G401.6 (cell line): Measurements from ENCODE around the gene FAM171A1.
"Not testable (repeated sequence)": the region's sequence is repeated elsewhere in the genome, so short reads cannot be mapped to it uniquely, and the experiment has no call there.

Experiments
- FAIRE-seq: peaks from 2 replicates; lab custom pipeline; 2012; peaks lifted over from hg19 to GRCh38; lab: Jason Lieb, UNC

The FAM171A1 gene

DNA sequence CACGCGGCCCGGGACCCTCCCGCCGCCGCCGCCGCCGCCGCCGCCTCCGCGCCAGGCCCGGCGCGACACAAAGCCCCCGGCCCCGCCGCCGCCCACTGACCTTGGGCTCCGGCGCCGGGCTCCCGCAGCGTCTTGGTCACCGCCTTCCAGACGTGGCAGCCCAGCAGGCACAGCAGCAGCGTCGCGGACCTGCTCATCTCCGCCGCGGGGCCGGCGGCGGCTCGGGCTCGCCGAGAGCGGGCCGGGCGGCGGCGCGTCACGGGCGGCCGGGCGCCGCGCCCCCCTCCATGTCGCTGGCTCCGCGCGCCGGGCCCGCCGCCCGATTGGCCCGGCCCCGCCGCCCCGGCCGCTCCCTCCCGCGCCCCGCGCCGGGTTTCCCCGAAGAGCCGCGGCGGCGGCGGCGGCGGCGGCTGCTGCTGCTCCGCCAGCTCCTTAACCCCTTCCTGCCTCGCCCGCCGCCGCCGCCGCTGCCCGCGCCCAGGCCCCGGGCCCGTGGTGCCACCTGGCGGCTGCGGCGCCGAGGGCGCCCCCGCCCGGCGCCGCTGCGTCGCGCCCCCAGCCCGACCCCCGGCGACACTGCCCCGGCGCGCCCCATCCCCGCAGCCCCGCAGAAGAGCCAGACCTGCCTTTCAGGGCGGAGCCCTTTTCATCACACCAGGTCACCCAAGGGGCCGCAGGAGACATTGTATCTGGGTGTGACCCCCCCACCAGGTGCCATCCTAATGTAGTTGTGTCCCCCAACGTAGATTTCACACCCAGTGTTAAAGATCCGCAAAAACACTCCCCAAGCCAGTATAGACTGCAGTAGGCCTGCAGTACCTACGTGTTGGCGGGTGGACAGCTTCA lies at the start of gene FAM171A1:
TSS of gene FAM171A1 (minus strand) at position 434 of the 846 bp plus-strand sequence. CDS start at position 197, 237 bp downstream.
- FAIRE-seq = no peak

GRCh38 chr10:15420858-15421257 lies 49.8 kb upstream of the FAM171A1 start:
- FAIRE-seq = no peak

GRCh38 chr10:15419279-15419874 lies 48.3 kb upstream of the FAM171A1 start:
- peak; percentile 90 for FAIRE-seq

- no peak for FAIRE-seq
Observed at GRCh38 chr10:15416034-15416433, 44.9 kb upstream of the FAM171A1 start.

GRCh38 chr10:15411010-15411409 lies 39.9 kb upstream of the FAM171A1 start:
- no peak for FAIRE-seq

DNA sequence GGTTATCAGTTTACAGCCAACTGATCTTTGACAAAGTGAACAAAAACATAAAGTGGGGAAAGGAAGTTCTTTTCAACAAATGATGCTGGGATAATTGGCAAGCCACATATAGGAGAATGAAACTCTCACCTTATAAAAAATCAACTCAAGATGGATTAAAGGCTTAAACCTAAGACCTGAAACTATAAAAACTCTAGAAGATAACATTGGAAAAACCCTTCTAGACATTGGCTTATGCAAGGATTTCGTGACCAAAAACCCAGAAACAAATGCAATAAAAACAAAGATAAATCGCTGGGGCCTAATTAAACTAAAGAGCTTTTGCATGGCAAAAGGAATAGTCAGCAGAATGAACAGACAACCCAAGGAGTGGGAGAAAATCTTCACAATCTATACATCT lies 38.3 kb upstream of the FAM171A1 start:
- not testable (repeated sequence) for FAIRE-seq

DNA sequence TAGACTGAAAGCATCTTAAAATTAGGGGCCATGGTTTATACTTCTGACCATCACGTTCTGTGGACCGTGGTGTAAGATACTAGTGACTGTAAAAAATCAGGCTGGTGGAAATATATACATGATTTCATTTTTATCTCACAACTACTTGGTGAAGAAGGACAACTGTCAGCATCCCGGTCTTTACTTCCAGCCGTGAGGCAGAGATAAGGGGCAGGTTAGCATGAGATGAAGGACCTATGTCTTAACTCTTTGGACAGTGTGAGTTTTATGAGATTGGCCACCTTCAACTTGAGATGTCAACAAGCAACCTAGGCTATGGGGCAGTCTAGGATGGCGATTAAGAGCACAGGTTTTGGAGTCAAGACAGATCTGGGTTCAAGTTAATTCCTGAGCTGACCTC lies 37.5 kb upstream of the FAM171A1 start:
- FAIRE-seq = no peak

- no peak for FAIRE-seq
Observed at GRCh38 chr10:15405319-15405718, 34.2 kb upstream of the FAM171A1 start.

DNA sequence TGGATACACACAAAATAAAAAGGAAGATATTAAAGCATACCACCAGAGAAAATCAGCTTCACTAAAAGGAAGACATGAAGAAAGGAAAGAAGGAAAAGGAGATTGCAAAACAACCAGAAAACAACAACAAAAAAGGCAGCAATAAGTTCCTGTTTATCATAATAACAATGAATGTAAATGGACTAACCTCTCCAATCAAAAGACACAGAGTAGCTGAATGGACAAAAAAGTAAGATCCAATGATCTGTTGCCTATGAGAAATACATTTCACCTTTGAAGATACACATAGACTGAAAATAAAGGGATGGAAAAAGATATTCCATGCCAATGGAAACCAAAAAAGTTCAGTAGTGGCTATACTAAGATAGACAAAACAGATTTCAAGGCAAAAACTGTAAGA lies 30.3 kb upstream of the FAM171A1 start:
- FAIRE-seq = no peak

DNA sequence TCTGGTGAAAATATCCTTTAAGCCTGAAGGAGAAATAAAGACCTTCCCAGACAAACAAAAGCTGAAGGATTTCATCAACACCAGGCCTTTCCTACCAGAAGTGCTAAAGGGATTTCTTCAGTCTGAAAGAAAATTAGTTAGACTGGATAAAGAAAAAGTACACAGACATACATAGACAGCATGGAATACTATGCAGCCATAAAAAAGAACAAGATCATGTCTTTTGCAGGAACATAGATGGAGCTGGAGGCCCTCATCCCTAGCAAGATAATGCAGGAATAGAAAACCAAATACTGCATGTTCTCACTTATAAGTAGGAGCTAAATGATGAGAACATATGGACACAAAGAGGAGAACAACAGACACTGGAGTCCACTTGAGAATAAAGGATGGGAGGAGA lies 29.4 kb upstream of the FAM171A1 start:
- not testable (repeated sequence) for FAIRE-seq

GRCh38 chr10:15399060-15399661 lies 28.1 kb upstream of the FAM171A1 start:
- no peak for FAIRE-seq

GRCh38 chr10:15395935-15396334 lies 24.8 kb upstream of the FAM171A1 start:
- FAIRE-seq = no peak

- no peak for FAIRE-seq
Observed at GRCh38 chr10:15393139-15393825, 22.2 kb upstream of the FAM171A1 start.

- FAIRE-seq = no peak
Observed at GRCh38 chr10:15391491-15391890, 20.4 kb upstream of the FAM171A1 start.

DNA sequence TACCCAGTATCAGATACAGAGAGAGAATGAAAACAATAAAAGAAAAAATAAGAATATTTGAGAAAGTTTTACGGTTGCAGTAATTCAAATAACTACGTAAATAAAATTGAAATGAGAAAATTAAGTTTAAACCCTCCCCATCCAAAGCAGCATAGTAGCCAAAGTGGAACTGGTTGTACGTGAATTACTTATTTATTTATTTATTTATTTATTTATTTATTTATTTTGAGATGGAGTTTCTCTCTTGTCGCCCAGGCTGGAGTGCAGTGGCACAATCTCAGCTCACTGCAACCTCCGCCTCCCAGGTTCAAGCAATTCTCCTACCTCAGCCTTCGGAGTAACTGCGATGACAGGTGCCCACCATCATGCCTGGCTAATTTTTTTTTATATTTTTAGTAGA lies 17.1 kb upstream of the FAM171A1 start:
- not testable (repeated sequence) for FAIRE-seq

- FAIRE-seq = no peak
Observed at GRCh38 chr10:15387021-15387420, 15.9 kb upstream of the FAM171A1 start.

- FAIRE-seq = no peak
Observed at GRCh38 chr10:15385552-15386455, 14.7 kb upstream of the FAM171A1 start.

- FAIRE-seq = no peak
Observed at GRCh38 chr10:15381420-15381819, 10.3 kb upstream of the FAM171A1 start.

- FAIRE-seq = no peak
Observed at GRCh38 chr10:15379078-15379477, 8.0 kb upstream of the FAM171A1 start.

- no peak for FAIRE-seq
Observed at GRCh38 chr10:15378569-15378968, 7.5 kb upstream of the FAM171A1 start.

- no peak for FAIRE-seq
Observed at GRCh38 chr10:15374566-15374965, 3.5 kb upstream of the FAM171A1 start.

- FAIRE-seq = no peak
Observed at GRCh38 chr10:15374156-15374555, 3.1 kb upstream of the FAM171A1 start.
